Suprapubic skin (tissue), 4 donors: Measurements from ENCODE around the gene PRKAG3. TPM values are rescaled to one million over a fixed set of nuclear protein-coding genes. Genes with fewer than 3 reads are reported as not detected.
A peak's percentile ranks its signal among the peaks of the same experiment; 100 is the strongest.

Experiments
- DNase-seq, 2 donors: peaks; one replicate each; pipeline ENCODE4 v3.0.0-alpha.2; 2019; ENCODE audit warnings: low spot score in 2 of 2
- H3K27ac ChIP-seq: fragments of 200-600 bp; sonication (generic); one replicate; pipeline ENCODE4 v1.5.1; 2019
- H3K27me3 ChIP-seq: fragments of 200-600 bp; sonication (generic); one replicate; pipeline ENCODE4 v1.5.1; 2019
- H3K36me3 ChIP-seq: fragments of 200-600 bp; sonication (generic); one replicate; pipeline ENCODE4 v1.5.1; 2019
- H3K4me1 ChIP-seq: fragments of 200-600 bp; sonication (generic); one replicate; pipeline ENCODE4 v1.5.1; 2019
- H3K4me3 ChIP-seq: fragments of 200-600 bp; sonication (generic); one replicate; pipeline ENCODE4 v1.5.1; 2019; ENCODE audit warnings: mild to moderate bottlenecking
- H3K9me3 ChIP-seq: fragments of 200-600 bp; sonication (generic); one replicate; pipeline ENCODE4 v1.5.1; 2019
- EP300 ChIP-seq: sonication (generic); formaldehyde crosslinking; IDR thresholded peaks from one replicate; pipeline ENCODE4 v1.6.1; 2017; ENCODE audit warnings: antibody characterized with exemption
- POLR2A ChIP-seq, 2 donors: fragments of 450-650 bp; IDR thresholded peaks; one replicate each; pipeline ENCODE4 v1.6.1; 2017; ENCODE audit warnings: antibody characterized with exemption in 2 of 2, mild to moderate bottlenecking in 2 of 2, moderate library complexity in 2 of 2
- POLR2AphosphoS5 ChIP-seq, 3 donors: sonication (generic); formaldehyde crosslinking; IDR thresholded peaks; one replicate each; pipeline ENCODE4 v1.6.1; 2017; ENCODE audit warnings: antibody characterized with exemption in 3 of 3
- WGBS: methylation state at CpG from one replicate; pipeline ENCODE4 v1.1.5; 2018; 5-methylcytosine and 5-hydroxymethylcytosine counted together
- total RNA-seq, 4 donors: library from RNA; depleted of rRNA; stranded (reverse); fragments of >200 nt; gene quantifications; one replicate each; pipeline ENCODE4 v1.1.0, GENCODE V29; 2016
- TF ChIP-seq, protein P1 (sequence below), 2 donors: fragments of 200-600 bp in 1 of 2; fragments of 450-650 bp in 1 of 2; sonication (generic) in 1 of 2; IDR thresholded peaks; one replicate each; pipeline ENCODE4 v1.5.1; 2016 to 2019; ENCODE audit warnings: antibody characterized with exemption in 2 of 2, mild to moderate bottlenecking in 1 of 2, moderate library complexity in 1 of 2

The PRKAG3 gene
- total RNA-seq, 4 donors from 2014 or later = 0.26 TPM; not detected in 3

GRCh38 chr2:218856167-218856895, 24.7 kb upstream of the PRKAG3 start:
- H3K36me3 ChIP-seq = no peaks in the 10 kb centered on the region
- no peak overlapping the region for H3K27ac ChIP-seq
- H3K4me1 ChIP-seq = peaks cover 41% of the 10 kb centered on the region
- peak; percentile 29 to 41 for DNase-seq
- no peaks in the 10 kb centered on the region for H3K9me3 ChIP-seq
- WGBS = 45% methylated on average over 12 of the region's 12 CpGs
- no peak overlapping the region for H3K4me3 ChIP-seq
- peaks cover 70% of the 10 kb centered on the region for H3K27me3 ChIP-seq
- TF ChIP-seq, protein P1, sequence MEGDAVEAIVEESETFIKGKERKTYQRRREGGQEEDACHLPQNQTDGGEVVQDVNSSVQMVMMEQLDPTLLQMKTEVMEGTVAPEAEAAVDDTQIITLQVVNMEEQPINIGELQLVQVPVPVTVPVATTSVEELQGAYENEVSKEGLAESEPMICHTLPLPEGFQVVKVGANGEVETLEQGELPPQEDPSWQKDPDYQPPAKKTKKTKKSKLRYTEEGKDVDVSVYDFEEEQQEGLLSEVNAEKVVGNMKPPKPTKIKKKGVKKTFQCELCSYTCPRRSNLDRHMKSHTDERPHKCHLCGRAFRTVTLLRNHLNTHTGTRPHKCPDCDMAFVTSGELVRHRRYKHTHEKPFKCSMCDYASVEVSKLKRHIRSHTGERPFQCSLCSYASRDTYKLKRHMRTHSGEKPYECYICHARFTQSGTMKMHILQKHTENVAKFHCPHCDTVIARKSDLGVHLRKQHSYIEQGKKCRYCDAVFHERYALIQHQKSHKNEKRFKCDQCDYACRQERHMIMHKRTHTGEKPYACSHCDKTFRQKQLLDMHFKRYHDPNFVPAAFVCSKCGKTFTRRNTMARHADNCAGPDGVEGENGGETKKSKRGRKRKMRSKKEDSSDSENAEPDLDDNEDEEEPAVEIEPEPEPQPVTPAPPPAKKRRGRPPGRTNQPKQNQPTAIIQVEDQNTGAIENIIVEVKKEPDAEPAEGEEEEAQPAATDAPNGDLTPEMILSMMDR (IDR thresholded peaks at IDR 0.05) = no peak
- TF ChIP-seq POLR2AphosphoS5 (IDR thresholded peaks at IDR 0.05) (no peak), POLR2A (IDR thresholded peaks at IDR 0.05) (no peak), EP300 (no peak)

DNA sequence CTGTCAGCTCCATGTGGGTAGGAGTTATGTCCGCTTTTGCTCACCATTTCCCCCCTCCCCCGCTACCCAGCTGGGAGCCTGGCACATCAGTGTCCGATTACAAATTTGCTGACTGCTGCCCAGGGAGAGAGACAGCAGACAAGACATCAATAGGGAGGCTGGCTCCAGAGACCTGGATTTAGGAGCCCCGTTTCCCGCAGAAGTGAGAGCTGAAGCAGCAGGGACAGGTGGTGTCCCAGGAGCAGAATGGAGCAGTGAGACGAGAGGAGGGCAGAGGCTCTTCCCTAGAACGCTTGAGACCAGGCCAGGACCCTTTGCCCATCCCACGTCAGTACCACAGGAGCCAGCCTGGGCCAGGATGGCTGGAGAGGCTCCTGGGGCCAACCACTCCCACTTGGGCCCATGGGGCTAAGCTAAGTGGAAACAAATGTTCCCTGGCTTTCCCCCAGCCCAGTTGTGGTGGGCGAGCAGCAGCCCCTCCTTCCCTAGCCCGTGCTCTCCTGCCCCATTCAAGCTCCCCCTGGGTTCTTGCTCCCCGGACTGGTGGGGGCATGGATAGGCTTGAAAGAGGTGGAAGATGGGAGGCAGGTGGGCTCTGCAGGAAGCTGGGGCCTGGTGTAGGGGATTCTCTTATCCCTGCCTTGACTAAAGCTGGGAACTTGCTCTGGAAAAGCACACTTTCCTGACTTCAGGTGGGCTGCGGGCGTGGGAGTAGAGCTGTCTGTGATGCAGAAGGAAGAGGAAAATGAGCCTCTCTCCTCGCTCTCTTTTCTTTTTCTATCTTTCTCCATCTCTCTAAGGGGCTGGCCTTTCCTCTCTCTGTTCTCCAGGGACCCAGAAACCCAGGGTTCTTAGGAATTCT, 23.9 kb upstream of the PRKAG3 start:
- no peak overlapping the region for H3K4me3 ChIP-seq
- peaks cover 69% of the 10 kb centered on the region for H3K27me3 ChIP-seq
- H3K9me3 ChIP-seq = no peaks in the 10 kb centered on the region
- peaks cover 33% of the 10 kb centered on the region for H3K4me1 ChIP-seq
- TF ChIP-seq POLR2A (IDR thresholded peaks at IDR 0.05) = no peak
- TF ChIP-seq, protein P1 (IDR thresholded peaks at IDR 0.05) = no peak
- peak; percentile 29 to 52 for DNase-seq
- no peaks in the 10 kb centered on the region for H3K36me3 ChIP-seq
- WGBS = 70% methylated on average over 13 of the region's 14 CpGs
- no peak overlapping the region for H3K27ac ChIP-seq

- Histone ChIP-seq H3K9me3 (no peaks in the 10 kb centered on the region), H3K27ac (no peak overlapping the region), H3K27me3 (peaks cover 62% of the 10 kb centered on the region), H3K36me3 (no peaks in the 10 kb centered on the region), H3K4me1 (peaks cover 27% of the 10 kb centered on the region), H3K4me3 (no peak overlapping the region)
- peak in 1 of 2 donors; percentile 72 for DNase-seq
- WGBS = 61% methylated on average over 5 of the region's 5 CpGs
- TF ChIP-seq POLR2AphosphoS5 (IDR thresholded peaks at IDR 0.05) = no peak
- TF ChIP-seq EP300 = no peak
- TF ChIP-seq, protein P1 (IDR thresholded peaks at IDR 0.05) = no peak
- no peak for TF ChIP-seq POLR2A (IDR thresholded peaks at IDR 0.05)
Measured at GRCh38 chr2:218854860-218855259, 23.3 kb upstream of the PRKAG3 start.

GRCh38 chr2:218853766-218854165, 22.2 kb upstream of the PRKAG3 start:
- no peaks in the 10 kb centered on the region for H3K9me3 ChIP-seq
- H3K4me1 ChIP-seq = peaks cover 16% of the 10 kb centered on the region
- H3K4me3 ChIP-seq = no peak overlapping the region
- TF ChIP-seq EP300 (no peak), POLR2A (IDR thresholded peaks at IDR 0.05) (no peak), POLR2AphosphoS5 (IDR thresholded peaks at IDR 0.05) (no peak)
- TF ChIP-seq, protein P1 (IDR thresholded peaks at IDR 0.05) = no peak
- no peaks in the 10 kb centered on the region for H3K36me3 ChIP-seq
- no peak overlapping the region for H3K27ac ChIP-seq
- WGBS = 30% methylated on average over 5 of the region's 5 CpGs
- DNase-seq = peak; percentile 55 to 58
- peaks cover 58% of the 10 kb centered on the region for H3K27me3 ChIP-seq
